Esophagus squamous epithelium (tissue), 5 donors: ENCODE measurements around the gene ZC3H12D. TPM values are rescaled to one million over a fixed set of nuclear protein-coding genes. Genes with fewer than 3 reads are reported as not detected.

Experiments
- DNase-seq: peaks from one replicate; lab custom pipeline; 2025; lab: John Stamatoyannopoulos, UW
- H3K27ac ChIP-seq, 4 donors: fragments of 200-600 bp; sonication (generic); one replicate each; pipeline ENCODE4 v1.5.1; 2016 to 2019; ENCODE audit warnings: mild to moderate bottlenecking in 1 of 4
- H3K27me3 ChIP-seq, 4 donors: fragments of 200-600 bp; sonication (generic); 1 replicate in 3 of 4; 2 replicates in 1 of 4; pipeline versions ENCODE4 v1.5.1 to v1.6.0; 2017 to 2021; ENCODE audit warnings: antibody characterized with exemption in 1 of 4
- H3K36me3 ChIP-seq, 3 donors: fragments of 200-600 bp; sonication (generic); one replicate each; pipeline ENCODE4 v1.5.1; 2016 to 2019
- H3K4me1 ChIP-seq, 3 donors: fragments of 200-600 bp; sonication (generic); one replicate each; pipeline ENCODE4 v1.5.1; 2017 to 2019
- H3K4me3 ChIP-seq, 4 donors: fragments of 200-600 bp; sonication (generic); 1 replicate in 3 of 4; 2 replicates in 1 of 4; pipeline ENCODE4 v1.5.1; 2016 to 2019; ENCODE audit warnings: mild to moderate bottlenecking in 2 of 4, moderate library complexity in 1 of 4
- H3K9me3 ChIP-seq, 3 donors: fragments of 200-600 bp; sonication (generic); one replicate each; pipeline ENCODE4 v1.5.1; 2016 to 2019
- POLR2A ChIP-seq, 4 donors: fragments of 450-650 bp; IDR thresholded peaks; one replicate each; pipeline ENCODE4 v1.6.1; 2017; ENCODE audit warnings: antibody characterized with exemption in 4 of 4, mild to moderate bottlenecking in 4 of 4, moderate library complexity in 3 of 4
- WGBS, 2 donors: methylation state at CpG; one replicate each; pipeline ENCODE4 v1.1.5; 2018; 5-methylcytosine and 5-hydroxymethylcytosine counted together
- intact Hi-C: fragments of 100-400 bp; cut with DNase I; formaldehyde crosslinking; loops from one replicate; pipeline ENCODE4 v1.15.0; 2022
- total RNA-seq, 4 donors: library from RNA; depleted of rRNA; stranded (reverse); fragments of >200 nt; gene quantifications; one replicate each; pipeline ENCODE4 v1.1.0, GENCODE V29; 2016
- TF ChIP-seq, protein P1 (sequence below), 6 experiments: fragments of 450-650 bp in 4 of 6; fragments of 200-600 bp in 2 of 6; sonication (generic) in 2 of 6; IDR thresholded peaks; one replicate each; pipeline ENCODE4 v1.5.1; 2016 to 2019; ENCODE audit warnings: antibody characterized with exemption in 6 of 6, mild to moderate bottlenecking in 4 of 6, moderate library complexity in 4 of 6
- donor health status: DM: yes; HTN: yes; CAD: no.

Gene ZC3H12D
- total RNA-seq, 4 donors from 2014 or later, result 0.04 to 4.3 (median 0.87) TPM

DNA sequence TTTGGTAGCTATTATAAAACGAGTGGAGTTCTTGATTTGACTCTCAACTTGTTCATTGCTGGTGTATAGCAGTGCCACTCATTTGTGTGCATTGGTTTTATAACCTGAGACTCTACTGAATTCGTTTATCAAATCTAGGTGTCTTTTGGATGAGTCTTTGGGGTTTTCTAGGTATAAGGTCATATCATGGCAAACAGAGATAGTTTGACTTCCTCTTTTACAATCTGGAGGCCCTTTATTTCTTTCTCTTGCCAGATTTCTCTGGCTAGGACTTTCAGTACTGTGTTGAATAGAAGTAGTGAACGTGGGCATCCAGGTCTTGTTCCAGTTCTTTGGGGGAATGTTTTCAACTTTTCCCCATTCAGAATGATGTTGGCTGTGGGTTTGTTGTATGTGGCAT, 46.0 kb downstream of the ZC3H12D start:
- no peaks in the 10 kb centered on the region for H3K9me3 ChIP-seq
- intact Hi-C loops, result loop anchor here (10.0 kb wide), 1 partner anchor 76 kb away; no protein-coding TSS in a partner anchor
- no peaks in the 10 kb centered on the region for H3K36me3 ChIP-seq
- peaks cover 0 to 38% (median 0%) of the 10 kb centered on the region in 4 donors for H3K27me3 ChIP-seq
- H3K4me1 ChIP-seq, result peaks cover 0 to 4% (median 0%) of the 10 kb centered on the region in 3 donors
- DNase-seq, result no peak
- WGBS, 2 donors, result 72% methylated on average over 3 of the region's 3 CpGs
- no peak overlapping the region for H3K27ac ChIP-seq
- no peak for TF ChIP-seq POLR2A (IDR thresholded peaks at IDR 0.05)
- TF ChIP-seq, protein P1, sequence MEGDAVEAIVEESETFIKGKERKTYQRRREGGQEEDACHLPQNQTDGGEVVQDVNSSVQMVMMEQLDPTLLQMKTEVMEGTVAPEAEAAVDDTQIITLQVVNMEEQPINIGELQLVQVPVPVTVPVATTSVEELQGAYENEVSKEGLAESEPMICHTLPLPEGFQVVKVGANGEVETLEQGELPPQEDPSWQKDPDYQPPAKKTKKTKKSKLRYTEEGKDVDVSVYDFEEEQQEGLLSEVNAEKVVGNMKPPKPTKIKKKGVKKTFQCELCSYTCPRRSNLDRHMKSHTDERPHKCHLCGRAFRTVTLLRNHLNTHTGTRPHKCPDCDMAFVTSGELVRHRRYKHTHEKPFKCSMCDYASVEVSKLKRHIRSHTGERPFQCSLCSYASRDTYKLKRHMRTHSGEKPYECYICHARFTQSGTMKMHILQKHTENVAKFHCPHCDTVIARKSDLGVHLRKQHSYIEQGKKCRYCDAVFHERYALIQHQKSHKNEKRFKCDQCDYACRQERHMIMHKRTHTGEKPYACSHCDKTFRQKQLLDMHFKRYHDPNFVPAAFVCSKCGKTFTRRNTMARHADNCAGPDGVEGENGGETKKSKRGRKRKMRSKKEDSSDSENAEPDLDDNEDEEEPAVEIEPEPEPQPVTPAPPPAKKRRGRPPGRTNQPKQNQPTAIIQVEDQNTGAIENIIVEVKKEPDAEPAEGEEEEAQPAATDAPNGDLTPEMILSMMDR (IDR thresholded peaks at IDR 0.05), result no peak
- no peak overlapping the region for H3K4me3 ChIP-seq

DNA sequence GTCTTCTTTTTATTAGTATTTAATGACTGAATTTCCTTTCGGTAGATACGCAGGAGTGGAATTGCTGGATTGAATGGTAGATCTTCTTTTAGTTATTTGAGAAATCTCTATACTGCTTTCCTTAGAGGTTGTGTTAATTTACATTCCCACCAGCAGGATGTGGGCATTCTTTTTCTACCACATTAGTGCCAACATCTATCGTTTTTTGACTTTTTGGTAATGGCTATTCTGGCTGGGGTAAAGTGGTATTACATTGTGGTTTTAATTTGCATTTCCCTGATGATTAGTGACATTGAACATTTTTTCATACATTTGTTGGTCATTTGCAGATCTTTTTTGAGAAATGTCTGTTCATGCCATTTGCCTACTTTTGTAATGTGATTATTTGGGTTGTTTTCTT, 47.6 kb downstream of the ZC3H12D start:
- 70 to 83% methylated on average over 3 of the region's 3 CpGs for WGBS, 2 donors
- no peak for DNase-seq
- H3K36me3 ChIP-seq, result no peaks in the 10 kb centered on the region
- intact Hi-C loops, result loop anchor here (10.0 kb wide), 1 partner anchor 78 kb away; no protein-coding TSS in a partner anchor
- peaks cover 0 to 30% (median 0%) of the 10 kb centered on the region in 4 donors for H3K27me3 ChIP-seq
- no peak for TF ChIP-seq POLR2A (IDR thresholded peaks at IDR 0.05)
- H3K4me3 ChIP-seq, result no peak overlapping the region
- no peak overlapping the region for H3K27ac ChIP-seq
- H3K9me3 ChIP-seq, result no peaks in the 10 kb centered on the region
- peaks cover 0 to 2% (median 0%) of the 10 kb centered on the region in 3 donors for H3K4me1 ChIP-seq

DNA sequence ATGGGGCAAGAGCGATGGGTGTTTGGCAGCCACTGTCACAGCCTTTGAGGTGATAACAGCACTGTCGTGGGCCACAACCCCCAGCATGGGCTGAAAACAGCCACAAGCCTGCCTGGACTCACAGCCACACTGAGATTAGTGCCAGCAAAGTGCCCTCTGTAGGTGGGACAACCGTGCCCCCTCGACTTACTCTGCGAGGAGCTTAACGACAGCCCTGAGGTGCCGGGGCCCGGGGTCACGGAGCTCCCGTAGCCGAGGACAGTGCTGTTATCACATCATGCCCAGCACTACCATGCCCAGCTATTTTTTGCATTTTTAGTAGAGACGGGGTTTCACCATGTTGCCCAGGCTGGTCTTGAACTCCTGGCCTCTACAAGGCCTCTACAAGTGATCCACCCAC, 48.2 kb downstream of the ZC3H12D start:
- WGBS, 2 donors, result 96 to 98% methylated on average over 3 to 10 of the region's 12 CpGs
- intact Hi-C loops, result loop anchor here (10.0 kb wide), 1 partner anchor 78 kb away; no protein-coding TSS in a partner anchor
- H3K4me1 ChIP-seq, result peaks cover 0 to 7% (median 0%) of the 10 kb centered on the region in 3 donors
- no peak overlapping the region for H3K27ac ChIP-seq
- no peaks in the 10 kb centered on the region for H3K9me3 ChIP-seq
- peaks cover 0 to 27% (median 0%) of the 10 kb centered on the region in 4 donors for H3K27me3 ChIP-seq
- H3K4me3 ChIP-seq, result no peak overlapping the region
- H3K36me3 ChIP-seq, result no peaks in the 10 kb centered on the region
- DNase-seq, result no peak
- TF ChIP-seq POLR2A (IDR thresholded peaks at IDR 0.05), result no peak
- TF ChIP-seq, protein P1 (IDR thresholded peaks at IDR 0.05), result no peak

DNA sequence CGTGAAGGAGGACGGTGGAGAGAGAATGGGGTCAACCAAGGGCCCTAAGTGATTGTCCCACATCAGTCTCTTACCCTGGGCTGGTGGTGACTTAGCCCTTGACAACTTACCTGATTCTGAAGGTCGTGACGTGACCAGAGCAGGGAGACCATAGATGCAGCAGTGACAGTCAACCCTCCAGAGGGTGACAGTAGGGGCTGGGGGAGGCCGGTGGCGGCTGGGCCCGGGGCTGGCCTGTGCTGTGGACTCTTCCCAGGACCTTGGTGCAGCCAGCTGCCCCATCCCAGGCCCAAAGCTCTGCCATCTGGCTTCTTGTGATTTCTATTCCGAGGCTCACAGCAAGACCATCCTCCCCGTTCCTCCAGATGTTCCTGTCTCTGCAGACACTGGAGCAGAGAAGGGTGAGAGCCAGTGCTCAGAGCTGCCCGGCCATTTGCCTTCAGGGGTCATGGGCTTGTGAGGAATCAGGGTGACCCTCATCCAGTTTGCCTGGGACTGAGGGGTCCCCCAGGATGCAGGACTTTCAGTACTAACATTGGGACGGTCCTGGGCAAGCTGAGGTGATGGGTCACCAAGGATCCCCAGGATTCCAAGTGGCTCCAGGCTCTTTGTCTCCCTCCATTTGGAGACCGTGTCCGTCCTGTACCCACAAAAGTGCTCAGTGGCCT, 48.8 kb downstream of the ZC3H12D start:
- DNase-seq, result no peak
- H3K27me3 ChIP-seq, result peaks cover 0 to 23% (median 0%) of the 10 kb centered on the region in 4 donors
- H3K27ac ChIP-seq, result no peak overlapping the region
- TF ChIP-seq POLR2A (IDR thresholded peaks at IDR 0.05), result no peak
- TF ChIP-seq, protein P1 (IDR thresholded peaks at IDR 0.05), result no peak
- no peaks in the 10 kb centered on the region for H3K9me3 ChIP-seq
- 83 to 93% methylated on average over 6 to 10 of the region's 13 CpGs for WGBS, 2 donors
- no peak overlapping the region for H3K4me3 ChIP-seq
- H3K4me1 ChIP-seq, result peaks cover 0 to 7% (median 0%) of the 10 kb centered on the region in 3 donors
- intact Hi-C loops, result loop anchor here (10.0 kb wide), 1 partner anchor 79 kb away; no protein-coding TSS in a partner anchor
- H3K36me3 ChIP-seq, result no peaks in the 10 kb centered on the region

DNA sequence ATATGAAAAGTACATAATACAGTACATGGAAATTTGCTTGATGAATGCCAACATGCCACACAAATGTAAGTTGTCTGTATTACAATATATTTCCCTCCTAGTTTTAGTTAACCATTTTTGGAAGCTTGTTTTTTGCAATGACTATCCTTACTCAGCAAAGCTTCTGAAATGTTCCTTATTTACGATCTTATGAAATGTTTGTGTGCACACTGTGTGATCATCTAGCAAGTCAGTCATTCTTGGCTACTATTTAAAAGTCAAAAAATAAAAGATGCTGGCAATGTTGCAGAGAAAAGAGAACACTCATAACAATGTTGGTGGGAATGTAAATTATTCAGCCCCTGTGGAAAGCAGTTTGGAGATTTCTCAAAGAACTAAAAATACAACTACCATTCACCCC, 50.9 kb downstream of the ZC3H12D start:
- H3K36me3 ChIP-seq, result no peaks in the 10 kb centered on the region
- intact Hi-C loops, result loop anchor here (5.0 to 10.0 kb wide), 2 partner anchors 81 to 352 kb away; no protein-coding TSS in a partner anchor
- H3K4me3 ChIP-seq, result no peak overlapping the region
- H3K9me3 ChIP-seq, result no peaks in the 10 kb centered on the region
- 41 to 50% methylated on average over 1 of the region's 1 CpG for WGBS, 2 donors
- TF ChIP-seq, protein P1 (IDR thresholded peaks at IDR 0.05), result no peak
- TF ChIP-seq POLR2A (IDR thresholded peaks at IDR 0.05), result no peak
- no peak for DNase-seq
- H3K27me3 ChIP-seq, result peaks cover 0 to 22% (median 0%) of the 10 kb centered on the region in 4 donors
- peaks cover 0 to 7% (median 0%) of the 10 kb centered on the region in 3 donors for H3K4me1 ChIP-seq
- no peak overlapping the region for H3K27ac ChIP-seq
